ENCODE measurements around the gene S100P. TPM values are rescaled to one million over a fixed set of nuclear protein-coding genes. Genes with fewer than 3 reads are reported as not detected.

Gene S100P
- total RNA-seq, 1 experiment from 2014 or later = 365 TPM

DNA sequence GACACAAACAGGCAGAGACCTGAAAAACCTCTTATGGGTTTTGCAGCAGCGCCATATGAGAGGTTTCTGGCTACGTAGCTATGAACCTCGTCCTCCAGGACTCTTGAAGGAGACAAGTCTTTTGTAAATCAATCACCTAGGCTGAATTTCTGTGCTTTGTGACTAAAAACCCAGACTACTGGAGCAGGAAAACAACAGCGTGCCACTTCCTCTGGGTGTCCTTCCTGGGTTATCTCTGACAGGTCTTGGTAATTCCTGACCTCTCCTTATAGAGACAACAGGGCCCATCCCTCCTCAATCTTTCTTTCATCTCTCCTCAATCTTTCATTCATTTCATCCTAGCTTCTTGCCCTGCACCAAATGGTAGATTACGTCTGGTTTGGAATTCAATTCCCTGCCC is 5.7 kb downstream of the S100P start:
- H3K27ac Mint-ChIP-seq (ENCODE audit: unreplicated experiment) = no peak overlapping the region
- BruUV-seq (replicated peaks) = no TSS peak
- H3K27me3 Mint-ChIP-seq (ENCODE audit: unreplicated experiment) = no peaks in the 10 kb centered on the region
- intact Hi-C loops (cut with micrococcal nuclease; ENCODE audit: unreplicated experiment) = no loop called here
- CTCF ChIA-PET = interaction anchor here (0.7 kb wide), 1 partner anchor 309 kb away, joined by 3 read pairs; no protein-coding TSS in a partner anchor
- no peak overlapping the region for H3K4me3 Mint-ChIP-seq (ENCODE audit: low read depth, unreplicated experiment)
- H3K36me3 Mint-ChIP-seq (ENCODE audit: insufficient read depth, unreplicated experiment) = peaks cover 48% of the 10 kb centered on the region
- TF ChIP-seq, protein P1, sequence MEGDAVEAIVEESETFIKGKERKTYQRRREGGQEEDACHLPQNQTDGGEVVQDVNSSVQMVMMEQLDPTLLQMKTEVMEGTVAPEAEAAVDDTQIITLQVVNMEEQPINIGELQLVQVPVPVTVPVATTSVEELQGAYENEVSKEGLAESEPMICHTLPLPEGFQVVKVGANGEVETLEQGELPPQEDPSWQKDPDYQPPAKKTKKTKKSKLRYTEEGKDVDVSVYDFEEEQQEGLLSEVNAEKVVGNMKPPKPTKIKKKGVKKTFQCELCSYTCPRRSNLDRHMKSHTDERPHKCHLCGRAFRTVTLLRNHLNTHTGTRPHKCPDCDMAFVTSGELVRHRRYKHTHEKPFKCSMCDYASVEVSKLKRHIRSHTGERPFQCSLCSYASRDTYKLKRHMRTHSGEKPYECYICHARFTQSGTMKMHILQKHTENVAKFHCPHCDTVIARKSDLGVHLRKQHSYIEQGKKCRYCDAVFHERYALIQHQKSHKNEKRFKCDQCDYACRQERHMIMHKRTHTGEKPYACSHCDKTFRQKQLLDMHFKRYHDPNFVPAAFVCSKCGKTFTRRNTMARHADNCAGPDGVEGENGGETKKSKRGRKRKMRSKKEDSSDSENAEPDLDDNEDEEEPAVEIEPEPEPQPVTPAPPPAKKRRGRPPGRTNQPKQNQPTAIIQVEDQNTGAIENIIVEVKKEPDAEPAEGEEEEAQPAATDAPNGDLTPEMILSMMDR (IDR thresholded peaks at IDR 0.05; ENCODE audit: unreplicated experiment) = no peak
- peaks cover 5% of the 10 kb centered on the region for H3K9me3 Mint-ChIP-seq (ENCODE audit: low read depth, unreplicated experiment)
- DNase-seq = no peak
- H3K4me1 Mint-ChIP-seq (ENCODE audit: low read depth, unreplicated experiment) = peaks cover 8% of the 10 kb centered on the region

DNA sequence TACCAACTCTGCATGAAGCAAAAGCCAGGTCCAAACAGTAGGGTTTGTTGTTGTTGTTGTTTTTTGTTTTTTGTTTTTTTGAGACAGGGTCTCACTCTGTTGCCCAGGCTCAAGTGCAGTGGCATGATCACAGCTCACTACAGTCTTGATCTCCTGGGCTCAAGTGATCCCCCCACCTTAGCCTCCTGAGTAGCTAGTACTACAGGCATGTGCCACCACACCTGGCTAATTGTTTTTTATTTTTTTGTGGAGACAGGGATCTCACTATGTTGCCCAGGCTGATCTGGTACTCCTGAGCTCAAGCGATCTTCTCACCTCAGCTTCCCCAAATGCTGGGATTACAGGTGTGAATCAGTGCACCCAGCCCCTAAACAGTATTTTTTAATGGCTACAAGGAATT is 6.2 kb downstream of the S100P start:
- intact Hi-C loops (cut with micrococcal nuclease; ENCODE audit: unreplicated experiment) = no loop called here

DNA sequence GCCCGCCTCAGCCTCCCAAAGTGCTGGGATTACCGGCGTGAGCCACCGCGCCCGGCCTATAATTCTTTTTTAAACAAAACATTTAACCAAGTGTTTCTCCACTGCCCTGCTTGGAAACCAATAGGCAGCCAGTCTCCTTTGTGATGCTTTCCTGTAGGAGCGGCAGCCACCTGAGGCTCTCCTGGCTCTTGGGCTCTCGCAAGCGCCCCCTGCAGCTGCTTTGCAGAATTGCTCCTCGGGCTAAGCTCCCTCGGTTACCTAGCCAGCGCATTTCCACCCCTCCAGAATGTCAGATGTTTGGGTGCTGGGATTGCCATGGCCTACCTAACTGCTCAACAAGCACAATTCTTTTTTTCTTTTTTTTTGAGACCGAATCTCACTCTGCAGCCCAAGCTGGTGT is 7.7 kb downstream of the S100P start:
- BruUV-seq (replicated peaks) = no TSS peak

More for the DNA sequence above, 6.2 kb downstream of the S100P start:
- Mint-ChIP-seq H3K36me3 (ENCODE audit: insufficient read depth, unreplicated experiment) (peaks cover 43% of the 10 kb centered on the region), H3K4me1 (ENCODE audit: low read depth, unreplicated experiment) (peaks cover 11% of the 10 kb centered on the region), H3K4me3 (ENCODE audit: low read depth, unreplicated experiment) (no peak overlapping the region), H3K9me3 (ENCODE audit: low read depth, unreplicated experiment) (peaks cover 8% of the 10 kb centered on the region), H3K27ac (ENCODE audit: unreplicated experiment) (no peak overlapping the region), H3K27me3 (ENCODE audit: unreplicated experiment) (no peaks in the 10 kb centered on the region)
- no TSS peak for BruUV-seq (replicated peaks)
- TF ChIP-seq, protein P1 (IDR thresholded peaks at IDR 0.05; ENCODE audit: unreplicated experiment) = no peak
- DNase-seq = no peak
- CTCF ChIA-PET = no interaction called here

DNA sequence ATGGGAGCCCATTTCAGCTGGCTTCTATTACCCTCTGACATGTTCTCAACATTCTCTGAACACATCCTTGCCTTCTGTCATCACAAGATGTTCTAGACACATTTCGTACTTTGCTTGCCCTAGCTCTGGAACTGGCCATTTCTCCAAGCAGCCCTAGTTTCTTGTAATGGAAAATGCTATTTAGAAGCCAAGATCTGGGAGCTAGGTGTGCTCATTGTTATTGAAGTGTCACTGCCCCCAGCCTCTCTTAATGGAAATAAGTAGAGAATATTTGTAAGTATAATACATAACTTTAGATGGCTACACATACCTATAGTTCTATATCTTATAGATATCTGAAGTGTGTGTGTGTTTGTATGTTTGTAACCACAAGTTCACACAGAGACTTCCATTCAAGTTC is 9.1 kb downstream of the S100P start:
- H3K36me3 Mint-ChIP-seq (ENCODE audit: insufficient read depth, unreplicated experiment) = peaks cover 23% of the 10 kb centered on the region
- H3K4me3 Mint-ChIP-seq (ENCODE audit: low read depth, unreplicated experiment) = no peak overlapping the region
- intact Hi-C loops (cut with micrococcal nuclease; ENCODE audit: unreplicated experiment) = no loop called here
- TF ChIP-seq, protein P1 (IDR thresholded peaks at IDR 0.05; ENCODE audit: unreplicated experiment) = no peak
- CTCF ChIA-PET = no interaction called here
- peaks cover 9% of the 10 kb centered on the region for H3K9me3 Mint-ChIP-seq (ENCODE audit: low read depth, unreplicated experiment)
- H3K4me1 Mint-ChIP-seq (ENCODE audit: low read depth, unreplicated experiment) = peaks cover 21% of the 10 kb centered on the region
- H3K27ac Mint-ChIP-seq (ENCODE audit: unreplicated experiment) = no peak overlapping the region
- no peak for DNase-seq
- no peaks in the 10 kb centered on the region for H3K27me3 Mint-ChIP-seq (ENCODE audit: unreplicated experiment)
- BruUV-seq (replicated peaks) = no TSS peak

More for the DNA sequence above, 7.7 kb downstream of the S100P start:
- CTCF ChIA-PET = no interaction called here
- H3K4me3 Mint-ChIP-seq (ENCODE audit: low read depth, unreplicated experiment) = no peak overlapping the region
- H3K36me3 Mint-ChIP-seq (ENCODE audit: insufficient read depth, unreplicated experiment) = peaks cover 29% of the 10 kb centered on the region
- TF ChIP-seq, protein P1 (IDR thresholded peaks at IDR 0.05; ENCODE audit: unreplicated experiment) = no peak
- peaks cover 11% of the 10 kb centered on the region for H3K4me1 Mint-ChIP-seq (ENCODE audit: low read depth, unreplicated experiment)
- DNase-seq = no peak
- intact Hi-C loops (cut with micrococcal nuclease; ENCODE audit: unreplicated experiment) = no loop called here
- no peak overlapping the region for H3K27ac Mint-ChIP-seq (ENCODE audit: unreplicated experiment)
- no peaks in the 10 kb centered on the region for H3K27me3 Mint-ChIP-seq (ENCODE audit: unreplicated experiment)
- peaks cover 9% of the 10 kb centered on the region for H3K9me3 Mint-ChIP-seq (ENCODE audit: low read depth, unreplicated experiment)

Data from Calu3 (cell line).